Measurements from ENCODE around the gene TTC28. TPM values are rescaled to one million over a fixed set of nuclear protein-coding genes. Genes with fewer than 3 reads are reported as not detected.
"Not testable (repeated sequence)": the region's sequence is repeated elsewhere in the genome, so short reads cannot be mapped to it uniquely, and the experiment has no call there.

The TTC28 gene
- total RNA-seq, 1 donor from 2014 or later = 13.5 TPM

DNA sequence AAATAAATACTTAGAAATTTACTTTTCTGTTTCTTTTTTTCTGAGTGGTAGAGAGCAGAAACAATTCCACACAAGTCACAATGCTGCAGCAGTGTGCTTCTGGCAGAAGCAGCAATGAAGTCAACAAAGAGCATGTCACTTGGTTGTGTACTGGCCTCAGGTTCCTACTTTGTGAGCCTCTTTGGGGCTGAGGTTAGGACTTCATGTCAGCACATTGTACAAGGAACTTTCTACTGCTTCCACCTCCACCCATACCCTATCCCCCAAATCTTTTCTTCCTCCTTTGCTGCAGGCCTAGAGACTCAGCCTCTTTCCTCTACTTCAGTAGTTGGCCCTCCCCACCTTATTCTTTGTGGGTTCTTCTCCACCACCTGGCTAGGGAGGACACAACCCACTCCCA lies 507.9 kb downstream of the TTC28 start:
- H3K36me3 ChIP-seq (ENCODE audit: control insufficient read depth, insufficient read depth, low read length) = no peaks in the 10 kb centered on the region
- H3K4me3 ChIP-seq (ENCODE audit: low read depth, low read length) = no peak overlapping the region
- no peaks in the 10 kb centered on the region for H3K27me3 ChIP-seq (ENCODE audit: control insufficient read depth, insufficient read depth, low read length)
- no peak for DNase-seq (ENCODE audit: low read depth)
- TF ChIP-seq CTCF (IDR thresholded peaks at IDR 0.05; ENCODE audit: insufficient read depth, low read length, poor library complexity, severe bottlenecking) = no peak

- no peaks in the 10 kb centered on the region for H3K27me3 ChIP-seq (ENCODE audit: control insufficient read depth, insufficient read depth, low read length)
- H3K36me3 ChIP-seq (ENCODE audit: control insufficient read depth, insufficient read depth, low read length) = no peaks in the 10 kb centered on the region
- DNase-seq (ENCODE audit: low read depth) = no peak
- no peak for TF ChIP-seq CTCF (IDR thresholded peaks at IDR 0.05; ENCODE audit: insufficient read depth, low read length, poor library complexity, severe bottlenecking)
- H3K4me3 ChIP-seq (ENCODE audit: low read depth, low read length) = no peak overlapping the region
Observed at GRCh38 chr22:28171115-28171514, 508.5 kb downstream of the TTC28 start.

GRCh38 chr22:28169314-28169713 lies 510.3 kb downstream of the TTC28 start:
- not testable (repeated sequence) for H3K4me3 ChIP-seq (ENCODE audit: low read depth, low read length); H3K27me3 ChIP-seq (ENCODE audit: control insufficient read depth, insufficient read depth, low read length); H3K36me3 ChIP-seq (ENCODE audit: control insufficient read depth, insufficient read depth, low read length); DNase-seq (ENCODE audit: low read depth)

GRCh38 chr22:28155808-28156207 lies 523.8 kb downstream of the TTC28 start:
- no peak overlapping the region for H3K4me3 ChIP-seq (ENCODE audit: low read depth, low read length)
- H3K27me3 ChIP-seq (ENCODE audit: control insufficient read depth, insufficient read depth, low read length) = no peaks in the 10 kb centered on the region
- DNase-seq (ENCODE audit: low read depth) = no peak
- H3K36me3 ChIP-seq (ENCODE audit: control insufficient read depth, insufficient read depth, low read length) = no peaks in the 10 kb centered on the region
- TF ChIP-seq CTCF (IDR thresholded peaks at IDR 0.05; ENCODE audit: insufficient read depth, low read length, poor library complexity, severe bottlenecking) = no peak

DNA sequence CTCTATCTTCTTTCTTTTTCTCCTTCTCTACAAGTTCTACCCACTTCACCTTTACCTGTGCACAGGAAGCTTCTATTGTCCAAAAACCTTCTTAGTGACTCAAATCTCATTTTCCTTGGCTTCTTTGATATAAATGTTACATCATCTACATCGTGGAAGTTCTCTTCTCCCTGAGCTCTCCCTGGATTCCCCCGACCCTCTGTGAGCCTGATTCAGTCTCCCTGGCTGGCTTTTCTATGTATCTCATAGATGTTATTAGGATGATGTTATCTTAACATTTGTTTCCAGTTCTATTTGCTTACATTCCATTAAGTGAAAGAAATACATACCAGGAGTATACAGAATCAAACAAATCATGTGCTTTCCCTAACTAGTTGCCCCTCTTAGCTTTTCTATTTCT lies 524.8 kb downstream of the TTC28 start:
- no peak for TF ChIP-seq CTCF (IDR thresholded peaks at IDR 0.05; ENCODE audit: insufficient read depth, low read length, poor library complexity, severe bottlenecking)
- no peak for DNase-seq (ENCODE audit: low read depth)
- Histone ChIP-seq H3K27me3 (ENCODE audit: control insufficient read depth, insufficient read depth, low read length) (no peaks in the 10 kb centered on the region), H3K36me3 (ENCODE audit: control insufficient read depth, insufficient read depth, low read length) (no peaks in the 10 kb centered on the region), H3K4me3 (ENCODE audit: low read depth, low read length) (no peak overlapping the region)

- Histone ChIP-seq H3K4me3 (ENCODE audit: low read depth, low read length) (no peak overlapping the region), H3K27me3 (ENCODE audit: control insufficient read depth, insufficient read depth, low read length) (no peaks in the 10 kb centered on the region), H3K36me3 (ENCODE audit: control insufficient read depth, insufficient read depth, low read length) (no peaks in the 10 kb centered on the region)
- DNase-seq (ENCODE audit: low read depth) = no peak
- no peak for TF ChIP-seq CTCF (IDR thresholded peaks at IDR 0.05; ENCODE audit: insufficient read depth, low read length, poor library complexity, severe bottlenecking)
Observed at GRCh38 chr22:28151151-28151816, 528.4 kb downstream of the TTC28 start.
